Mesenchymal stem cell (in vitro differentiated cells and primary cell): ENCODE results near the gene CKB.
"Not testable (repeated sequence)": the region's sequence is repeated elsewhere in the genome, so short reads cannot be mapped to it uniquely, and the experiment has no call there.

ENCODE experiments used
- DNase-seq: peaks from one replicate; pipeline ENCODE4 v3.0.0-alpha.2; 2013
- H2AFZ ChIP-seq: one replicate; pipeline ENCODE4 v1.6.1; 2013; ENCODE audit warnings: low read depth, mild to moderate bottlenecking, control low read depth, inconsistent platforms, low read length, moderate library complexity
- H2AK5ac ChIP-seq: 2 replicates; pipeline ENCODE4 v1.6.1; 2013; ENCODE audit warnings: low read length, moderate library complexity, mild to moderate bottlenecking, inconsistent platforms; ENCODE audit not compliant: severe bottlenecking
- H2BK120ac ChIP-seq: one replicate; pipeline ENCODE4 v1.6.1; 2013; ENCODE audit warnings: low read depth, mild to moderate bottlenecking, inconsistent platforms, low read length, moderate library complexity
- H2BK12ac ChIP-seq, 2 experiments: one replicate each; pipeline ENCODE4 v1.6.1; 2013; ENCODE audit warnings: inconsistent platforms in 2 of 2, low read length in 2 of 2, mild to moderate bottlenecking in 2 of 2, moderate library complexity in 2 of 2, control low read depth in 1 of 2
- H2BK15ac ChIP-seq: one replicate; pipeline ENCODE4 v1.6.1; 2013; ENCODE audit warnings: mild to moderate bottlenecking, low read depth, inconsistent platforms; ENCODE audit not compliant: poor library complexity, severe bottlenecking
- H2BK5ac ChIP-seq: 2 replicates; pipeline ENCODE4 v1.6.1; 2013; ENCODE audit warnings: low read depth, mild to moderate bottlenecking, low read length, control low read depth, inconsistent platforms; ENCODE audit not compliant: poor library complexity, severe bottlenecking
- H3K14ac ChIP-seq, 2 experiments: one replicate each; pipeline ENCODE4 v1.6.1; 2013; ENCODE audit warnings: inconsistent platforms in 2 of 2, low read length in 2 of 2, control low read depth in 1 of 2, mild to moderate bottlenecking in 1 of 2, moderate library complexity in 1 of 2
- H3K18ac ChIP-seq, 2 experiments: one replicate each; pipeline ENCODE4 v1.6.1; 2013; ENCODE audit warnings: inconsistent platforms in 2 of 2, low read length in 2 of 2, control low read depth in 1 of 2, low read depth in 1 of 2, mild to moderate bottlenecking in 1 of 2
- H3K23ac ChIP-seq, 2 experiments: one replicate each; pipeline ENCODE4 v1.6.1; 2013; ENCODE audit warnings: inconsistent platforms in 2 of 2, low read length in 2 of 2, mild to moderate bottlenecking in 2 of 2, moderate library complexity in 2 of 2, control low read depth in 1 of 2
- H3K27ac ChIP-seq: 2 replicates; pipeline ENCODE4 v1.5.1; 2013; ENCODE audit warnings: mild to moderate bottlenecking, moderate library complexity, low read length, control low read depth, inconsistent platforms; ENCODE audit not compliant: poor library complexity, severe bottlenecking
- H3K27me3 ChIP-seq, 2 experiments: 2 replicates each; pipeline versions ENCODE4 v1.6.1 to v1.7.0; 2013; ENCODE audit warnings: low read length in 2 of 2, mild to moderate bottlenecking in 2 of 2, moderate library complexity in 2 of 2, control low read depth in 1 of 2, inconsistent platforms in 1 of 2; ENCODE audit not compliant: control insufficient read depth in 1 of 2, insufficient read depth in 1 of 2
- H3K36me3 ChIP-seq, 2 experiments: 2 replicates each; pipeline versions ENCODE4 v1.6.1 to v1.7.0; 2013; ENCODE audit warnings: low read length in 2 of 2, control low read depth in 1 of 2, inconsistent platforms in 1 of 2, low read depth in 1 of 2, mild to moderate bottlenecking in 1 of 2; ENCODE audit not compliant: insufficient read depth in 2 of 2, control insufficient read depth in 1 of 2
- H3K4ac ChIP-seq, 2 experiments: one replicate each; pipeline ENCODE4 v1.6.1; 2013; ENCODE audit warnings: inconsistent platforms in 2 of 2, low read length in 2 of 2, mild to moderate bottlenecking in 2 of 2, moderate library complexity in 2 of 2, control low read depth in 1 of 2, low read depth in 1 of 2
- H3K4me1 ChIP-seq: 2 replicates; pipeline ENCODE4 v1.6.1; 2013; ENCODE audit warnings: low read depth, low read length, control low read depth; ENCODE audit not compliant: control insufficient read depth, insufficient read depth
- H3K4me2 ChIP-seq: 2 replicates; pipeline ENCODE4 v1.6.1; 2013; ENCODE audit warnings: low read length, mild to moderate bottlenecking, inconsistent platforms; ENCODE audit not compliant: poor library complexity, severe bottlenecking
- H3K4me3 ChIP-seq, 2 experiments: 2 replicates each; pipeline versions ENCODE4 v1.5.1 to v1.7.0; 2013; ENCODE audit warnings: low read length in 2 of 2, mild to moderate bottlenecking in 2 of 2, control low read depth in 1 of 2, low read depth in 1 of 2; ENCODE audit not compliant: insufficient read depth in 1 of 2
- H3K79me1 ChIP-seq: replicated peaks from 2 replicates; pipeline ENCODE4 v1.6.1; 2013; ENCODE audit warnings: mild to moderate bottlenecking, control low read depth, low read length, inconsistent platforms; ENCODE audit not compliant: poor library complexity, severe bottlenecking
- H3K9ac ChIP-seq: 2 replicates; pipeline ENCODE4 v1.7.0; 2013; ENCODE audit warnings: mild to moderate bottlenecking, low read length, moderate library complexity
- H3K9me3 ChIP-seq: 2 replicates; pipeline ENCODE4 v1.7.0; 2013; ENCODE audit warnings: mild to moderate bottlenecking, low read length; ENCODE audit not compliant: control insufficient read depth
- H4K8ac ChIP-seq: one replicate; pipeline ENCODE4 v1.6.1; 2013; ENCODE audit warnings: inconsistent platforms, mild to moderate bottlenecking, low read length, moderate library complexity
- H4K91ac ChIP-seq: one replicate; pipeline ENCODE4 v1.6.1; 2013; ENCODE audit warnings: mild to moderate bottlenecking, low read length, inconsistent platforms
- WGBS: methylation state at CpG from one replicate; pipeline ENCODE4 v1.1.7; 2013; ENCODE audit warnings: mixed read lengths; 5-methylcytosine and 5-hydroxymethylcytosine counted together

Gene CKB

DNA sequence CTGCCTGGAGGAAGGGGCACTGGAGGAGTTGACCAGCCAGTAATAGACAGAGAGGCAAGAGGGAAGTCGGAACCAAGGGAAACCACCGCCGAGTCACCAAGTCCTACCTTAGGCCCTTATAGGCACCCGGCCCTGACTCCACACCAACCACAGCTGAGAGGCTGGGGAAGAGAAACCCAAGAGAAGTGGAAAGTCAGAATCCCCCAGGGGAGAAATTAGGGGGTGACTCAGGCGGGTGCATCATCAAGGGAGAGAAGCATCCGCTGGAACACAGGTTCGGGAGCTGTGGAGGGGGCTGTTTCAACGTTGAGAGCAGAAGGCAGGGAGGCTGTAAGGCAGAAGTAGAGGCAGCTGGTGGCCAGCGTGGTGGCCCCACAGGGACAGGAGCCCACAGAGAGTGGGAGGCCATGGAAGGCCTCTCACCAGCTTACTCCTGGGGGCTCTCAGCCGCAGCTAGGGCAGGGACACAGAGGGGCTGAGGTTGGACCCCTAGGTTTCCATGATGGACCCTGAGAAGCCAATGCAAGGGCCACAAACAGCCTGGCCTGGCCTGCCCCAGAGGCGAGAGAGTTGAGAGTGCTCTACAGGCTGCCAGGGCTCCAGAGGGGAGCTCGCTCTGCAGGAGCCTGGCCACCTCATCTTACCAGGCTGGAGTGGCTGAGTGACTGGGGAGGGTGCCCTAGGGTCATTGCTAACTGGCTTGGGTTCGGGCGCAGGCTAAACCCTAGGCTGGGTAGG is 4.9 kb upstream of the CKB start:
- H3K36me3 ChIP-seq = peaks cover 14 to 28% of the 10 kb centered on the region in 2 experiments
- peaks cover 35% of the 10 kb centered on the region for H3K79me1 ChIP-seq
- H2BK120ac ChIP-seq = peak overlapping the region; percentile 91
- peak overlapping the region; percentile 92 for H2BK15ac ChIP-seq
- no peak overlapping the region for H2AFZ ChIP-seq
- peak overlapping the region; percentile 67 to 92 for H3K18ac ChIP-seq
- peak overlapping the region; percentile 90 for H3K4me2 ChIP-seq
- peaks cover 74% of the 10 kb centered on the region for H3K4me1 ChIP-seq
- H4K8ac ChIP-seq = peak overlapping the region; percentile 97
- WGBS = 88% methylated on average over 10 of the region's 14 CpGs
- no peak overlapping the region for H2BK5ac ChIP-seq
- H3K27ac ChIP-seq = peak overlapping the region; percentile 28
- H3K9me3 ChIP-seq = no peaks in the 10 kb centered on the region
- DNase-seq = peak; percentile 57
- peak overlapping the region; percentile 13 to 30 for H3K4ac ChIP-seq
- peak overlapping the region; percentile 98 for H4K91ac ChIP-seq
- peaks cover 6 to 11% of the 10 kb centered on the region in 2 experiments for H3K27me3 ChIP-seq
- H2BK12ac ChIP-seq = peak overlapping the region; percentile 78 to 79
- H3K4me3 ChIP-seq = peak overlapping the region in 1 of 2 experiments; percentile 84
- H3K14ac ChIP-seq = no peak overlapping the region
- peak overlapping the region; percentile 58 for H2AK5ac ChIP-seq
- H3K23ac ChIP-seq = no peak overlapping the region
- peak overlapping the region; percentile 92 for H3K9ac ChIP-seq

DNA sequence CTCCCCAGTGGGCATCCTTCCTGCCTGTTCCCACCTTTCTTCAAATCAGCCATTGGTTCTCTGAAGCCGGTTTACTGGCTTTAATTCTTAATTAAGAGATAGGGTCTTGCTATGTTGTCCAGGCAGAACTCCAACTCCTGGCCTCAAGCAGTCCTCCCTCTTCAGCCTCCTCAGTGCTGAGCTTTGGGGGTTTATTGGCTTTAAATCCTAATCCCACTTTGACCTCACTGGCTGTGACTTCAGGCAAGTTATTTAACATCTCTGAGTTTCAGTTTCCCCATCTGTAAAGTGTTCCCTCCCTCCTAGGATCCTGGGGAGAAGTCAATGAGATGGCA is 4.3 kb upstream of the CKB start:
- Histone ChIP-seq H3K27me3 (peaks cover 10 to 15% of the 10 kb centered on the region in 2 experiments), H3K18ac (no peak overlapping the region), H3K79me1 (peaks cover 29% of the 10 kb centered on the region), H3K9me3 (no peaks in the 10 kb centered on the region), H3K4me1 (peaks cover 73% of the 10 kb centered on the region), H2AFZ (no peak overlapping the region), H3K23ac (no peak overlapping the region), H3K9ac (peak overlapping the region; percentile 92), H2AK5ac (peak overlapping the region; percentile 42), H3K4me3 (no peak overlapping the region), H3K14ac (no peak overlapping the region), H2BK12ac (no peak overlapping the region), H3K4me2 (no peak overlapping the region), H4K8ac (no peak overlapping the region), H2BK15ac (peak overlapping the region; percentile 33), H2BK120ac (no peak overlapping the region), H3K27ac (no peak overlapping the region), H3K36me3 (peaks cover 9 to 21% of the 10 kb centered on the region in 2 experiments), H4K91ac (no peak overlapping the region), H3K4ac (no peak overlapping the region), H2BK5ac (no peak overlapping the region)
- no peak for DNase-seq
- 100% methylated on average over 1 of the region's 1 CpG for WGBS

DNA sequence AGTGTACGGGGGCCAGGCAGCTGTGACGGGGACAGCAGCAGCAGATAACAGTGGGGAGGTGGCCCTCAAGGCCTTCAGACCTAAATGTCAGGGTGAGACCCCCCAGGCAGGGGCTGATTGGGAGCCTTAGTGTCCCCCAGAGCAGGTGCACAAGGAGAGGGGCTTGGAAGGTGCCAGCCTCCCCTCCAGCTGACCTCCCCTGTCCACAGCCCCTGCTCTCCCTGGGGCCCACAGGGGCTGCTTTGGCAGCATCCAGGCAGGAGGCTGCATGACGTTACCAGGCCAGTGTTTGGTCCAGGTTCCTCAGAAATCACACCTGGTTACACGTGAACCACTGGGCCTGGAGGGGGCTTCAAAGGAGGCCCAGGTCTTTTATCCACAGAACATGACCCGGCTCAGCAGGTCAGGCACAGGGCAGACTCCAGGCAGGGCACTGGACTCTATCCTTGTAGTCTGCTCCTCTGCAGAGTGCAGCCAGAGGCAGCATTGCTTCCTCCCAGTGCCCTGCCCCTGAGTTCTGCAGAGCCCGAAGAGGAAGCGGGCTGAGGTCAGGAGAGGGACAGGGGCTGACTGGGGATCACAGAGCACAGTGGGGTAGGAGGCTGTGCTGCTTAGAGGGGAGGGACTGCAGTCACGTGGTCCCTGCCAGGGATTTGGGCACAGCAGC is 3.8 kb upstream of the CKB start:
- Histone ChIP-seq H2BK15ac (peak overlapping the region; percentile 33), H3K9ac (no peak overlapping the region), H3K14ac (no peak overlapping the region), H2BK12ac (peak overlapping the region in 1 of 2 experiments; percentile 38), H2AK5ac (peak overlapping the region; percentile 42), H3K18ac (no peak overlapping the region), H3K79me1 (peaks cover 24% of the 10 kb centered on the region), H2BK120ac (no peak overlapping the region), H3K9me3 (no peaks in the 10 kb centered on the region), H3K27ac (no peak overlapping the region), H2BK5ac (no peak overlapping the region), H2AFZ (no peak overlapping the region), H3K36me3 (peaks cover 9 to 16% of the 10 kb centered on the region in 2 experiments), H3K4me2 (no peak overlapping the region), H3K4ac (no peak overlapping the region), H4K8ac (no peak overlapping the region), H3K23ac (no peak overlapping the region), H4K91ac (no peak overlapping the region), H3K4me1 (peaks cover 73% of the 10 kb centered on the region), H3K4me3 (no peak overlapping the region), H3K27me3 (peaks cover 10 to 15% of the 10 kb centered on the region in 2 experiments)
- DNase-seq = no peak
- WGBS = 89% methylated on average over 7 of the region's 8 CpGs

DNA sequence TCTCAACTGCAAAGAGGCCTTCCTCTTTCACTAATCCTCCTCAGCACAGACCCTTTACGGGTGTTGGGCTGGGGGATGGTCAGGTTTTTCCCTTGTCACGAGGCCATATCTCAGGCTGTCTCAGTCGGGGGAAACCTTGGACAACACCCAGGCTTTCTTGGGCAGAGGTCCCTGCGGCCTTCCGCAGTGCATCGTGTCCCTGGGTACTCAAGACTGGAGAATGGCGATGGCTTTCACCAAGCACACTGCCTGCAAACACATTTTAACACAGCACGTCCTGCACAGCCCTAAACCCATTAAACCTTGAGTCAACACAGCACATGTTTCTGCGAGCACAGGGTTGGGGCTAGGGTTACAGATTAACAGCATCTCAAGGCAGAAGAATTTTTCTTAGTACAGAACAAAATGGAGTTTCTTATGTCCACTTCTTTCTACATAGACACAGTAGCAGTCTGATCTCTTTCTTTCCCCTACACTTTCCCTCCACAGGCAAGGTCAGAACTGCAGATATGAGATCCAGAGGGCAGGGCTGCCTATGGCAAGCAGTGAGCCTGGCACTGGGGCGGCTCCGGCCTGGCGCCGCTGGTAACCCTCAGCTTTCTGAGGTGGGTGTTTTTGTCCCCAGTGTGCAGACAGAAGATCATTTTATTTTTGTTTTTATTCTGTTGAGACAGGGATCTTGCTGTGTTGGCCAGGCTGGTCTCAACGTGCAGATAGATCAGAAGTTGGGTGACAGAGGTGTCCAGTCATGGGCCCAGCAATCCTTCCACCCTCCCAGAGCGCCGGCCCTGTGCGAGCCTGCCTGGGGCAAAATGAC is 3.0 kb upstream of the CKB start:
- Histone ChIP-seq H2AK5ac (peak overlapping the region; percentile 3), H3K27ac (peak overlapping the region; percentile 61), H3K79me1 (peaks cover 19% of the 10 kb centered on the region), H3K4me2 (peak overlapping the region; percentile 17), H3K4me1 (peaks cover 73% of the 10 kb centered on the region), H3K27me3 (peaks cover 10 to 15% of the 10 kb centered on the region in 2 experiments)
- WGBS = 70% methylated on average over 17 of the region's 17 CpGs
- H3K36me3 ChIP-seq, H2BK12ac ChIP-seq, DNase-seq, H2BK120ac ChIP-seq, H3K9ac ChIP-seq, H4K91ac ChIP-seq, H2BK15ac ChIP-seq, H3K4me3 ChIP-seq, H3K14ac ChIP-seq, H3K4ac ChIP-seq, H4K8ac ChIP-seq, H2AFZ ChIP-seq, H3K23ac ChIP-seq, H3K9me3 ChIP-seq, H2BK5ac ChIP-seq, H3K18ac ChIP-seq: not testable (repeated sequence)
